ENCODE data around the gene GGN.
A peak's percentile ranks its signal among the peaks of the same experiment; 100 is the strongest.
"Not testable (repeated sequence)": the region's sequence is repeated elsewhere in the genome, so short reads cannot be mapped to it uniquely, and the experiment has no call there.

Gene GGN

GRCh38 chr19:38367041-38367440 is 20.8 kb downstream of the GGN start:
- H3K27ac ChIP-seq: no peak overlapping the region
- H3K36me3 ChIP-seq: no peaks in the 10 kb centered on the region
- DNase-seq: no peak
- H3K27me3 ChIP-seq: peaks cover 0 to 50% of the 10 kb centered on the region in 2 donors
- H3K9me3 ChIP-seq: no peaks in the 10 kb centered on the region
- no peak overlapping the region for H3K4me3 ChIP-seq
- intact Hi-C loops (cut with DNase I; ENCODE audit: low total_unique reads): no loop called here
- TF ChIP-seq CTCF (IDR thresholded peaks at IDR 0.05): no peak
- H3K4me1 ChIP-seq: peaks cover 0 to 11% (median 8%) of the 10 kb centered on the region in 4 donors

GRCh38 chr19:38362946-38363688 is 24.7 kb downstream of the GGN start:
- Histone ChIP-seq H3K4me1 (peaks cover 0 to 20% (median 17%) of the 10 kb centered on the region in 4 donors), H3K27me3 (peaks cover 0 to 76% of the 10 kb centered on the region in 2 donors)
- intact Hi-C loops (cut with DNase I; ENCODE audit: low total_unique reads); H3K4me3 ChIP-seq; DNase-seq; H3K36me3 ChIP-seq; H3K27ac ChIP-seq; H3K9me3 ChIP-seq: not testable (repeated sequence)

- H3K27me3 ChIP-seq: peaks cover 0 to 75% of the 10 kb centered on the region in 2 donors
- intact Hi-C loops (cut with DNase I; ENCODE audit: low total_unique reads): no loop called here
- H3K4me3 ChIP-seq: peak overlapping the region; percentile 39 to 60
- peak; percentile 72 to 82 for DNase-seq
- TF ChIP-seq CTCF (IDR thresholded peaks at IDR 0.05): no peak
- peaks cover 0 to 20% (median 17%) of the 10 kb centered on the region in 4 donors for H3K4me1 ChIP-seq
- no peaks in the 10 kb centered on the region for H3K36me3 ChIP-seq
- peak overlapping the region in 1 of 2 donors; percentile 33 for H3K27ac ChIP-seq
- H3K9me3 ChIP-seq: no peaks in the 10 kb centered on the region
These were observed 25.5 kb downstream of the GGN start for GRCh38 chr19:38362076-38362945.

- intact Hi-C loops (cut with DNase I; ENCODE audit: low total_unique reads): no loop called here
- H3K36me3 ChIP-seq: no peaks in the 10 kb centered on the region
- no peak overlapping the region for H3K27ac ChIP-seq
- peaks cover 0 to 20% (median 17%) of the 10 kb centered on the region in 4 donors for H3K4me1 ChIP-seq
- peaks cover 0 to 72% of the 10 kb centered on the region in 2 donors for H3K27me3 ChIP-seq
- peak overlapping the region; percentile 39 to 60 for H3K4me3 ChIP-seq
- no peaks in the 10 kb centered on the region for H3K9me3 ChIP-seq
- peak; percentile 61 to 79 for DNase-seq
- TF ChIP-seq CTCF (IDR thresholded peaks at IDR 0.05): peak; percentile 23 to 34
These were observed 26.2 kb downstream of the GGN start for GRCh38 chr19:38361633-38362075.

GRCh38 chr19:38360839-38361631 is 26.8 kb downstream of the GGN start:
- Histone ChIP-seq H3K36me3 (no peaks in the 10 kb centered on the region), H3K4me3 (peak overlapping the region; percentile 39 to 60), H3K27ac (no peak overlapping the region), H3K27me3 (peaks cover 0 to 73% of the 10 kb centered on the region in 2 donors), H3K9me3 (no peaks in the 10 kb centered on the region), H3K4me1 (peaks cover 0 to 20% (median 17%) of the 10 kb centered on the region in 4 donors)
- no peak for TF ChIP-seq CTCF (IDR thresholded peaks at IDR 0.05)
- intact Hi-C loops (cut with DNase I; ENCODE audit: low total_unique reads): no loop called here
- DNase-seq: no peak
